GM21576 (cell line): Measurements from ENCODE around the gene KRT80.

ENCODE experiments used
- ATAC-seq: cut with Tn5 transposase; IDR thresholded peaks from one replicate; pipeline ENCODE4 v1.9.1; 2021; ENCODE audit warnings: mild to moderate bottlenecking, moderate library complexity; ENCODE audit not compliant: unreplicated experiment

KRT80 gene

DNA sequence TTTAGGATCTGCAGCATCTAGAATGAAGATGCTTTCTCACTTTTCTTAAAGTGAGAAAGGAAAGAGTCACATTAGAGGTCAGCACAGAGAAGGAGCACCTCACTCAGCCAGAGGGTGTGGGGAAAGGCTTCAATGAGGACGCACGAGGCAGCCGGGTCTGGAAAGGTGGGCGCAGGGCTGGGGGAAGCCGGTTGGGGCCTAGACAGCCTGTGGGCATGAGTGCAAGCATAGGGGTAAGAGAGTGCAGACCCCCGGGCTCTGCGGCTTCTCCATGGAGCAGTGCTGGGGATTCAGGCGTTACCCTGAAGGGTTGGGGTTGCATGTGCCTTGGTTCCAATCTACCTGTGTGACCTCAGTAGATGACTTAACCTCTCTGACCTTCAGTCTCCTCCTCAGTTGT, 49.9 kb downstream of the KRT80 start:
- no peak for ATAC-seq

DNA sequence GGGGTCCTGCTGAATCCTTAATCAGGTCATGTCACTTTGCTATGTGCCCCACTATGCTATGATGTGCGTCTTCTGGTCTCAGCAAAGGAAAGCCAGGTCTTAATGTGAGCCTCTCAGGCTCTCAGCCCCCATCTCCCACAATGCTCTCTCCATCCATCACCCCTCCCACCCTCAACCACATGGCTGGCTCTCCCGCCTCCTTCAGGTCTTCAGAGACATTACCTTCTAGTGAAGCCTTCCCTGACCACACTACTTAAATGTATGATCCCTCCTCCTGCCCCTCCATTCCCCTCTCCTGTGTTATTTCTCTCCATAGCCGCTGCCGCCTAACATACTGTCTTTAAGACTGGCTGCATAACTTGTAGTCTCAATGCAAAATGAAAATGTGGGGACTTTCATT, 50.5 kb downstream of the KRT80 start:
- no peak for ATAC-seq

DNA sequence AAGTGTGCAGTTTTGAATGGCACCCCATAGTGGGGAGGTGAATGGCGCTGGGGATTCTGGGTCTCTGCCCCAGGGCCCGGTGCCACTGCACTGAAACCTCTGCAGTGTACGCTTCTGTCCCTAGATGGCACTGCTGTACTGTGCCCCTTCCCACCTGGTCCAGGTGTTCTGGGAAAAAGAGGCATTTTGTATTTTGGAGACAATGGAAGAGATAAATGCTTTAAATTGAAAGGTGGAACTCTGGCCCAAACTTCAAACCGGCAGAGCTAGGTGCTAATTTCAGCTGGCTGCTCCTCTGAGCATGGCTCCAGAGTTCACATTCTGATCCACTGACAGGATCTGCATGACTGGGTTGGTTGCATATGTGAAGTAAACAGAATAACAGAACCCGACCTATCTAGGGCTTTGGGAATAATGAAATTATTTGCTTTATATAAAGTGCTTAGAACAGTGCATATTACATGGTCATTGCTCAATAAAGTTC, 52.2 kb downstream of the KRT80 start:
- no peak for ATAC-seq

DNA sequence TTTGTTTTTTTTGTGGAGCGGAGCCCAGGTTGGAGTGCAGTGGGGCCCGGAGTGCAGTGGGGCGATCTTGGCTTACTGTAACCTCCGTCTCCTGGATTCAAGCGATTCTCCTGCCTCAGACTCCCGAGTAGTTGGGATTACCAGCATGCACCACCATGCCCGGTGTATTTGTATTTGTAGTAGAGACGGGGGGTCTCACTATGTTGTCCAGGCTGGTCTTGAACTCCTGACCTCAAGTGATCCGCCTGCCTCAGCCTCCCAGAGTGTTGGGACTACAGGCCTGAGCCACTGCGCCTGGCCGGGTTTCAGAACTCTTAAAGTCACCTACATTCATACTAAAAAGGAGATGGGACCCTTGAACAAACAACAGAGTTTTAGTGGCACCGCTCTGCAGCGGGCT, 52.7 kb downstream of the KRT80 start:
- no peak for ATAC-seq

DNA sequence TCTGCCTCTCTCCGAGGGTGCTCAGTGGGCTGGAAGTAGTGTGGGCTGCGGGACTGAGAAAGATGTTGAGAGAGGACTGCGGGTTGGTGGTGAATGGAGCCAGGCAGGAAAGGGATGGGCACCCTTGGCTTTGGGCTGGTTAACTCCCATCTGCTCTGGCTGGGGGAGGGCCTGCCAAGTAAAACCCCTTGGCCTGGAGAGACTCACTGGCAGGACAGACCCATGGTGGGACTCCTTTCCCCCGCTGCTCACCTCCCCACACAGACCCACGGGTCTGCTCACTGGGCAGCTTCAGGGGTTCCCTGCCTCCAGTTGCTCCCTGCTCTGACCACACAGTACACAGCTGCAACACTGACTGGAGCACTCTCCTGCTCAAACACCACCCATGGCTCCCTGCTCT, 54.1 kb downstream of the KRT80 start:
- ATAC-seq, result no peak

DNA sequence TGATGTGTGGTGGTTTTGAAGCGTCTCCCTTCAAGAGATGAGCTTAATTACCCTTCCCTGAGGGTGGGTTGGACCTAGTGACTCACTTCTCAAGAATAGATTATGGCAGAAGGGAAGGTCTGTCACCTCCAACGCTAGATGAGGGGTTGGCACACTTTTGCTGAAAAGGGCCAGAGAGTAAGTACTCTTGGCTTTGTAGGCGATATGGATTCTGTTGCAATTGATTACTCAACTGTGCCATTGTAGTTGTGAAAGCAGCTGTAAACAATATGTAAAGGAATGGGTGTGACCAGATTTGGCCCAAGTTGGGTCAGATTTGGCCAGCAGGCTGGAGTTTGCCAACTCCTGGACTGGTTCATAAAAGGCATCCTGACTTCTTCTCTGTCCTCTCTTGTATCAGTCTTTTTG, 59.1 kb downstream of the KRT80 start:
- ATAC-seq, result no peak

DNA sequence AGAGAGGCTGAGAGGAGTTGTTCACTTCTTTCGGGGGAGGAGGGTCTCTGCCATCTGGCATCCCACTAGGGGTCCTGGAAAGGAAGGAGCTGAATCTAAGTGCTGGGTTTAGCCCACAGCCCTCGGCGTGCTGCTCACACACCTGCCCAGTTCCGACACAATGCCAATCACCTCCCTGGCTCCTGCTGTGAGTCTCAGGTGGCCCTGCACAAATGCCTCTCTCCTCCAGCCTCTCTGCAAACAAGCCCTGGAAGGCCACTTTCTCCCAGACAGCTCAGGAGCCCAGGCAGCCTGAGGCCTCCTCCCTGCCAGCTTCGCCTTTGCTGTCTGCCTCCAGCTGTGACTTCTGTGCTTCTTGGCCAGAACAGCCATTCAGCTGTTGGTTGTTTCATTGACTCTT, 61.1 kb downstream of the KRT80 start:
- ATAC-seq, result no peak

DNA sequence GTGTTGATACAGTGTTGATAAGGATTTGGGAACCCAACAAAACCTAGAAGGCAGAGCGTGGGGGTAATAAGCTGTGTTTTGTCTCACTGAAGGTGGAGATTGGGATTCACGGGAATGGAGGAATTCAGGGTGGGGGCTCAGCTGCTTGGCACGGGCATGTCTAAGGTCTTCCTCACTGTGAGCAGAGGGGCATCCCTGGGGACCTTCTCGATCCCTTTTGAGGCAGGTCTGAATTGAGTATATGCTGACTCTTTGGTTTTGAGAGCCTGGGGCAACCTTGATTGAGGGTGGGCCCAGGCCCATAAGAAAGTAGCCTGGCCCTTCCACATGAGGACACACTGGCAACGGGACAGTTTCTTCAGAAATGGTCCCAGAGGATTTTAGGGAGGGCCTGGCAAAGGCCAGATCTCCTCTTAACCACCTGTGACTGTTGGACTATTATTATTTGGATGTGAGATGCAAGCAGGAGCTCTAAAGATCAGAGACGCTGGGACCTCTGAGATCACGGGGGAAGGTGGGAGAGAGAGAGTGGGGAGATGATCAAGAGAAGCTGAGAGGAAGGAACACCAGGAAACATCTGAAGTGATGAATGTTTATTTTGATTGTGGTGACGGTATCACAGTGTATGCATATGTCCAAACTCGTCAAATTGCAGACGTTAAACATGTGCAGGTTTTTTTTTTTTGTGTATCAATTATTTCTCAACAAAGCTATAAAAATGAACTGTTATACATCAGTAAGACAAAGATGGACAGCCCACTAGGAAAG, 63.9 kb downstream of the KRT80 start:
- no peak for ATAC-seq

DNA sequence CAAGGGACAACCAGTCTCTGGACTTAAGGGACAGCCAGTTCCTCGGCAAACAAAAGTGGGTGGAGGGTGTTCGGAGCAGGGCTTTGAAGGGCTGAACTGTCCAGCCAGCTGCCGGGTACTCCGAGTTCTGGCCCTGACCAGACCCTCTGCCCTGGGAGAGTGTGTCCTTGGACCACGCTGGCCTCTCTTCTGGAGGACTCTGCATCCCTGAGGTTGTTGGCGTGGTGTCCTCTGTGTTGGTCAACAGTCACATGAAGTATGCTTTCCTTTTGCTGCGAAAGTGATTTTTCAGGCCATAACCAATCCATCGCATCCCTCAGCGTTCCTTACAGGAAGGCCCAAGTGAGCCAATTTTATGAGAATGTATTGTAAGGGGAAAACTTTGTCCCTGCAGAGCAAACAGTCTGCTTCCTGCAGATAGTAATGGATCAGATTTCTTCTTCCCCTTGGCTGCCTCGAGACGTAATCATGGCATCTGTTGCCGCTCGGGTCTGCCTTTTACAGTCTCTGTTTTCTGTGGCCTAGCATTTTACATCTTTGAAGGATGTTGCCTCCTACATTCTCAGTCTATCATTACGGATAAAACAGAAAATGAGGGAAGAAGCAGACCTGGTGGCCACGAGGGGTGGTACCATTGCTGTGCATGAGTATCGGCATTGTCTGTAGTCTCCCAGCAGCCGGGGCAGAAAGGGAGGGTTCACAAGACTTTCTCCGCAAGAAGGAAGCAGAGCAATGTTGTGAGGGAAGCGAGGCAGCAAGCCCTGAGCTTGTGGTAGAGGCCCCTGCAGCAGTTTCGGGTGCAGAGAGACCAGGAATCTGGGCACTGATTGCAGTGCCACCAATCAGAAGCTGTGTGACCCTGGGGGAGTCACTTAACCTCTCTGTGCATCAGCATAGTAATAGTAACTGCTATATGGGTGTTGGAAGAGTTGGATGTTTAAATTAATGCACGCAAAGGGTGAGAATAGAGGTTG, 64.9 kb downstream of the KRT80 start:
- ATAC-seq, result no peak

DNA sequence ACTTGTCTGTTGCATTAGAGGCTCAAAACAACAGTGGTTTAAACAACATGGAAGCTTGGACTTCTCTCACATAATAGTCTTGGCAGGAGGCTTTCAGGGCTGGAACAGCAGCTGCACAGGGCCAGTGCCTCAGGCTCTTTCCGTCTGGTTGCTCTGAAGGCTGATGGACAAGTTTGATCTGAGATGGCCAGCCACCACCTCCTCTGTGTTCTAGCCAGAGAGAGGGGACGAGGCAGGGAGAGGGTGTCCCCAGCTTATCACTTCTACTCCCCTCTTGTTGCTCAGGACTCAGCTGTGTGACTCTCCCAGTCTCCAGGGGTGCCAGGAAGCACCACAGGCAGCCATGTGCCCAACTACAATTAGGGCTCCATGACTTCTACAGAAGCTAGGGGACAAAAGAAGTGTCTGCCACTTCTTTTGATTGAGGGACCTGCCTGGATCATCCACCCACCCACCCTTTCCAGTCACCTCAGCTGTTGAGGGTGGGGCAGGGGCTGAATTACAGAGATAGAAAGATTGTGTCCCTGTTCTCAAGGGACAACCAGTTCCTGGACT, 65.7 kb downstream of the KRT80 start:
- ATAC-seq, result no peak

DNA sequence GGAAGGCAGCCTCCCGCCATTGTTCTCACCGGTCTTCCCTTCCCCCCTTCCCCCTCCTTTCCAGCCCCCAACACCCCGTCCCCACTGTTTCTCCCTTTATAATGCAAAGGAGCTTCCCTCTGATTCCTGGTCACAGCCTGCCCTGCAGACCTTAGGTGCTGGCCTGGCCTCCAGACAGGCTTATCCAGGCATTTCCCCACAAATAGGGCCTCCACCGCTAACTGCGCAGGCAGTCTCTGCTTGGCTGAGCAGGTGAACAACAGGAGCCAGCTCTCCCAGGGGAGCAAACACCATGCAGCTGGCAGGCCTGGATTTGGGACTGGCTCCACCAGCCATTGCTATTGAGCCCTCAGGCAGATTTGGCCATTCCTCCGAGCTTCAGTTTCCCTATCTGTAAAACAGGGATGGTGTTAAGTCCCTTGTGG, 66.3 kb downstream of the KRT80 start:
- ATAC-seq, result no peak

DNA sequence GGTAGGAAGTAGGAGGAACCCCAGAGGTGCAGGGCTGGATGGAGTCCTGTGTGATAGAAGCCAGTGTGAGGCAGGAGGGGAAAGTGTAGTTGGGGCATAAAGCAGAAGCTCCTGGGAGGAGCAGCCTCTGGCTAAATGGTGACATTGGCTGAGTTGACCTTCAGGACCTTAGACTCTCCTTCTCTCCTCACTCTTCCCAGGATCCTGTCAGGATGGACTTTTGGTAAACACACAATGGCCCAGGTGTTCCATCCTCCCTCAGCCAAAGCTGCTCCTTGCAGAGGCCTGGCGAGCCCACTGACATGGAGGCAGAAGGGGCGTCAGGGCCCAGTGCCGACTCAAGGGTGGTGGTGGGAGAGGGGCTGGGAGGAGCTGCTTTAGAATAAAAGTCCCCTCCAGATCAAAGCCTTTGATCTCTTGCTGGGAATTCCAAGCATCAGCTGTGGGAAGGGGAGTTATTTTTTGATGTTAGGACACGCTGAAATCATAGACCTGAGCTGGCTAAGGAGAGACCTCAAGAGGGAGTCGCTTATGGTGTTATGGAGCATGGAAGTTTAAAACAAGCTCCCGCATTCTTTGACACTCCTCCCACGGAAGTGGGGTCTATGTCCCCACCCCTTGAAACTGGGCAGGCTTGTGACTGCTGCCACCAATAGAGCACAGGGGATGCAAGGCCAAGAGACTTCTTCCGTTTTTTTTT, 68.2 kb downstream of the KRT80 start:
- ATAC-seq, result no peak

DNA sequence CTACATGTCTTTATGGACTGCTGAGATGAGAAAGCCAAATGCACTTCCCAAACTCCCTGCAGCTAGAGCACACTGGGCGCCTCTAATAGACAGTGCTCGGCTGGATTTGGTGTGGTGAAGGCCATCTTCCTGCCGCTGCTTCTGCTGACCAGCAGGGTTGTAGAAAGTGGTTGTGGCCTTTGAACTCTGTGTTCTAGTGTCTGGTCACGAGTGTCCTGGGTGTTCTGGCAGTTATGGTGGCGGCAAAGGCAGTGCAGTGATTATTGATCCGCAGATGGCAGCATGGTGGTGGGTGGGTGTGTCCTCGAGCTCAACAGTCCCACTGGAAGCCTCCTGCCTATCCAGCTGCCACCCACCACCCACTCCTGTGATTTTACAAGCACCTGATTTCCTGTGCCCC, 68.9 kb downstream of the KRT80 start:
- ATAC-seq, result no peak

DNA sequence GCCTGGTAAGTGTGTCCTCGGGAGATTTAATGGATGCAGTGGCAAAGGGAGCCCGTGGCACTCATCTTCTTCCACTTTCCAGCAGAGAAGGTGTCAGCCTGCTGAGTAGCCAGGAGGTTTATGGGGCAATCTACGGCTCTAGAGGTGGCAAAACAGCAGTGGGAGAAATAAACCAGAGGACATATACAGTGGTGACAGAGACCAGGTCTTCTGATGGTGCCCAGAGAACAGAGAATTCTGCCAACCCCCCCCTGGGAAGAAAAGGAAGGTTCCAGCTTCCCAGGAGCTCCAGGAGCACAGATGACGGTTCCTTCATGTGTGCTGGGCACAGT, 69.3 kb downstream of the KRT80 start:
- no peak for ATAC-seq

DNA sequence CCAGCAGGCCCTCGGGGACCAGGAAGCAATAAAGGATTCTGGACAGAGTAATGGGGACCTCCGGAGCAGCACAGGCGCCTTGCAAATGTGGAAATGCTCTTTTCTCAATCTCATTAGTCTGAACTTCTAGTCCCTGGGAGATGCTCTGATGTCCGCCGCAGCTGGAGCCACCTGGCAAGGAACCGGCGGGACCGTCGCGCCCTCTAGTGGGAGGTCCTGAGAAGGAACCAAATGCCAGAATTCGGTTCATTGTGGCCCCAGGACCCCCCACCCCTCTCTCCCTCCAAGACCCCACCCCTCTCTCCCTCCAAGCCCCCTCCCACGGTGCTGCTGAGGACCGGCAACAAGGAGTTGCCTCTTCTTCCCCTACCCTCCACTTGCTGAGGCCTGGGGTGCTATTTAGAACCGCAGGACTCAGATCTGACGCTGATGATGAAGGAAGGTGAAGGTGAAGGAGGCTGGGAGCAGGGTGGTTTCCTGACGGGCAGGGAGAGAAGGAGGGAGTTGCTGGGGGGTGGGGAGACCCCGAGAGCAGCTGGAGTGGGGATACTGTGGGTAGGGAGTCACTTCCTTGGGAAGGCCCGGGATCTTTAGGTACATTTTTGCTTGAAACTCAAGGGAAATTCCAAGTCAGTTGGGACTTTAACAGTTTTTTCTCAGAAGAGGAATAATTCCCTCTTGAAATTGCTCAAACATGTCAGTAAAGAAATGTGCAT, 69.8 kb downstream of the KRT80 start:
- ATAC-seq, result no peak

DNA sequence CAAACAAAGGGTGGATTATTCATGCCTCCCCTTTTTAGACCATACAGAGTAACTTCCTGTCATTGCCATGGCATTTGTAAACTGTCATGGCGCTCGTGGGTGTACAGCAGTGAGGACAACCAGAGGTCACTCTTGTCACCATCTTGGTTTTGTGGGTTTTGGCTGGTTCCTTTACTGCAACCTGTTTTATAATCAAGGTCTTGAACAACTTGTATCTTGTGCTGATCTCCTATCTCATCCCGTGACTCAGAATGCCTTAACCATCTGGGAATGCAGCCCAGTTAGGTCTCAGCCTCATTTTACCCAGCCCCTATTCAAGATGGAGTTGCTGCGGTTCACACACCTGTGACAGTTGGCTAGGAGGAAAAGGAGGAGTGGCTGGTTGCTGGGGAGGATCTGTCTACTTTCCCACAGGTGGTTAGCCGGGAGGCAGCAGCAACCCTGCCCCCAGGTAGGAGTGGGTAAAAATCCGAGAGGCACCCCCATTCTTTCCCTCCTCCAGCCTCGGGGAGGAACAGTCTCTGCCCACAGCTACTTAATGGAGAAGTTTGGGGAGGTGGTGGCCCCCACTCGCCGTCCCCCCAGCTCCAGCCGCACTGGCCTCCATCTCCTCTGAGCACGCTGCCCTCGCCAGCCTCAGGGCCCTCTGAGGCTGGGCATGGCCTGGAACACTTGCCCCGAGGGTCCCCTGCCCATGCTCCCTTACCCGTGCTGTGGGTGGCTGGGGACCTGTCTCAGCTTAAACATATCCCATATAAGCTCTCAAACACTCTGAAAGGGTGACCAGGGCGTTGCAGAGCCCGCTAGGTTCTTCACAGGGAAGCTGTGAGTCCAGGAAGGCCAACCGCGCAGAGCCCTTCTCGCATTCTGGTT, 70.6 kb downstream of the KRT80 start:
- ATAC-seq, result no peak

DNA sequence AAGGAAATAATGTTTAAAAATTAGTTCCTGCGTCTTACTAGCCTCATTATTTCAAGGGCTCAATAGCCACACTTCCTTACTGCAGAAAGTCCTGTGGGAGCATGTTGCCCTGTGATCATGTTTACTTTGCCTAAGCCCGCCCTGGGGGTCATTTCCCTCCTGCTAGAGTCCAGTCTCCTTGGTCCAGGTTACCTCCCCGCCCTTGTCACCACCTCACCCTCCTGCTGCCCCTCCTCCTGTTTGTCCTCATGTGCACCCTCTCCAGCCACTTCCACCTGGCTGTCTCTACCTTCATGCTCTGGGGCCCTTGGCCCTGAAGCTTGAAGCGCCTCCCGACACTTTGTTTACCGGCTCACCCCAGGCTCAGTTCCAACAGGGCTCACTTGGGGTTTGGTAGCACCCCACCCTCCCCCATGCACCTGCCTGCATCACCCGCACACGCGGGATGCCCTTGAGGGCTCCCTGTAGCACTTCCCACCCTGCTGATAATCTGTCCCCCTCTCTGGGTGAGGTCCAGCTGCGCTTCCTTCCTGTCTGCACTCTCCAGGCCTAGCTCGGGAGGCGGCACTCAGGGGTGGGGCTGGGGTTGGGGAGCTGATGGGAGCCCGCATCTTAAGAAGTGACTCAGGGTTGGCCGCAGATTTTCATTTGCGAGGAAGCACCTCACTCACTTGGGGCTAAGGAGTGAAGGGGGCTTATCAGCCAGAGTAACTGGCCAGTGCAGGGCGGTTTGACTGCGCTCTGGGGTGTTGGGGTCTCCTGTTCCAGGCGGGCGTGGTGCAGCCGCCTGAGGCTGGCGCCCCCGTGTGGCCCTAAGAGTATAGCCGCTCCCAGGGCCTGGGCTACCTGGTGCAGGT, 72.2 kb downstream of the KRT80 start:
- no peak for ATAC-seq
